ENCODE measurements around the gene GOLGB1. TPM values are rescaled to one million over a fixed set of nuclear protein-coding genes. Genes with fewer than 3 reads are reported as not detected.
"Not testable (repeated sequence)": the region's sequence is repeated elsewhere in the genome, so short reads cannot be mapped to it uniquely, and the experiment has no call there.

The GOLGB1 gene
- total RNA-seq, 4 donors from 2014 or later = 56.6 to 68.5 (median 57.5) TPM

DNA sequence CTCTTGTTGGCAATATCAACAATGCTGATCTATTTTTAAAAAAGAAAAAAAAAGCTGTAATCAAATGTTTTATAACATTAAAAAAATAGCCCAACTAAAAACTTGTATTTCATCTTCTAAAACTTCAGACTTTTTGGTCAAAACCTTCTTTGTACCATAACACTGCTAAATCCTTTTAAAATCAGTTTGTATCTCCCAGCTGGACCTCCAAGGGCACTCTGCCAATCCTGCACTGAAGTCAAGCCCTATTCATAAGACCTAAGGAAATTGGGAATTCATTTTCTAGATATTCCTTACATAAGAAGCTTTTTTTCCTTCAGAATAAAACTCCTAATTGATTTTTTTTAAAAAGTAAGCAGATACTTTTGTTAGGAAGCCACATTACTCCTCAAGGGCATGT, 50.6 kb downstream of the GOLGB1 start:
- TF ChIP-seq, protein P1, sequence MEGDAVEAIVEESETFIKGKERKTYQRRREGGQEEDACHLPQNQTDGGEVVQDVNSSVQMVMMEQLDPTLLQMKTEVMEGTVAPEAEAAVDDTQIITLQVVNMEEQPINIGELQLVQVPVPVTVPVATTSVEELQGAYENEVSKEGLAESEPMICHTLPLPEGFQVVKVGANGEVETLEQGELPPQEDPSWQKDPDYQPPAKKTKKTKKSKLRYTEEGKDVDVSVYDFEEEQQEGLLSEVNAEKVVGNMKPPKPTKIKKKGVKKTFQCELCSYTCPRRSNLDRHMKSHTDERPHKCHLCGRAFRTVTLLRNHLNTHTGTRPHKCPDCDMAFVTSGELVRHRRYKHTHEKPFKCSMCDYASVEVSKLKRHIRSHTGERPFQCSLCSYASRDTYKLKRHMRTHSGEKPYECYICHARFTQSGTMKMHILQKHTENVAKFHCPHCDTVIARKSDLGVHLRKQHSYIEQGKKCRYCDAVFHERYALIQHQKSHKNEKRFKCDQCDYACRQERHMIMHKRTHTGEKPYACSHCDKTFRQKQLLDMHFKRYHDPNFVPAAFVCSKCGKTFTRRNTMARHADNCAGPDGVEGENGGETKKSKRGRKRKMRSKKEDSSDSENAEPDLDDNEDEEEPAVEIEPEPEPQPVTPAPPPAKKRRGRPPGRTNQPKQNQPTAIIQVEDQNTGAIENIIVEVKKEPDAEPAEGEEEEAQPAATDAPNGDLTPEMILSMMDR (IDR thresholded peaks at IDR 0.05) = no peak
- DNase-seq (ENCODE audit: low spot score) (no peak), ATAC-seq (ENCODE audit: low FRiP score) (no peak)

DNA sequence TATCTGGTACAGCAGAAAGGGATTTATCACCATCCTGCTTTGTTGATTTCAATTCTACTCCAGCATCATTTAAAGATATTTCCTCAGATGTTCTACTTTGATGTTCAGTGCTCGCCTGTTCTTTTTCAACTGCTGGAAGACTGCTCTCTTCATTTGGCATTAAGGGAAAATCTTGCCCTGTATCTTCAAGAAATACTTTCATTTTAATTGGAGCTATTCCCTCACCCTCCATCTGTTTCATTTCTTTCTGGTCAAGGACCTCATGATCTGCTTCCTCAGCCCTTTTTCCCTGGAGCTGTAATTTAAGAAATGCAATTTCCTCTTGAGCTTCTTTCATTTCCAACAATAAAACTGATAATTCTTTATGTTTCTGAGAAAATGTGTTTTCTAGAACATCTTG, 51.1 kb downstream of the GOLGB1 start:
- TF ChIP-seq, protein P1 (IDR thresholded peaks at IDR 0.05) = no peak
- no peak for DNase-seq (ENCODE audit: low spot score)
- no peak for ATAC-seq (ENCODE audit: low FRiP score)

DNA sequence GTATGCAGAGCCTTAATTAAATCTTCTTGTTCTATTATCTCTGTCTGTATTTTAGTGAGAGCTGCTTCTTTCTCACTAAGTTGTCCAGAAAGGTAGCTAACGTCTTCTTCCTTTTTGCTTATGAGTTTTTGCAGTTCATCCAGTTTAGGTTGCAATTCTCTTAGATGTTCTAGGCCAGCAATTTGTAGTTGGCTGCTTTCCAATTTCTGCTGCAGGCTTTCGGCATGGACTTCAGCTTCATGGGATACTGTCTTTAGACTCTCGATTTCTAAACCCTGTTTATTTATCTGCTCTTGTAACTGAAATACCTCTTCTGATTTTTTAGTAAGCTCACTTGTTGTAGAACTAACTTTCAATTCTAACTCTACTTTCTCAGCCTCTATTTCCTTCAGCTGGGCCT, 53.4 kb downstream of the GOLGB1 start:
- TF ChIP-seq, protein P1 (IDR thresholded peaks at IDR 0.05) = no peak
- ATAC-seq (ENCODE audit: low FRiP score) (no peak), DNase-seq (ENCODE audit: low spot score) (no peak)

DNA sequence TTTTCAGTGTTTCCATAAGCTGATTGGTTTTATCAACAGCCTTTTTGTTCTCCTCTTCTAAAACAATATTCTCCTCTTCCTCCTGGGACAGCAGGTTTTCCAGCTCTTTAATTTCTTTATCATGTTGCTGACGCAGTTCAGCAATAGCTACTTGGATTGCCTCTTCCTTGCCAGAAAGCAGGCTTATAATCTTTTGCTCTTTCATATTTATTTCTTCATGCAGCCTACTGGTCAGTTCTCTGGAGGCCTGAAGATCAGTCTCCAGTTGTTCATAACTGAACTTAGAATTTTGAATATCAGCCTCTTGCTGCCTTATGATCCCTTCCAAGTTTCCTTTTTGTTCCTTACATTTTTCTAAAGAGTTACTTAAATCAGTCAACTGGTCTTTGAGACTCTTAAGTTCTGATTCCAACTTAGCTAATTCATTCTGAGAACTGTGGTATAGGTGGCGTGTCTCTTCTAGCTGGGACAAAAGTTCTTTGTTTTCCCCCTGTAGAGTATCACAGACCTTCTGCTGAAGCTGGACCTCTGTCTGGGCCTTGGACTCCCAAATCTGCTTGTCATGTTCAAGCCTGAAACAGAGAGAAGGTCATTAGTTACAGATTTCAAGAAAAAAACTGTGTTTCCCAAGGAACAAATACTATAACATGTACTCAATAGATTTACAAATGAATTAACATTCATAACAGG, 57.4 kb downstream of the GOLGB1 start:
- DNase-seq (ENCODE audit: low spot score) = no peak
- TF ChIP-seq, protein P1 (IDR thresholded peaks at IDR 0.05) = no peak
- ATAC-seq (ENCODE audit: low FRiP score) = no peak

DNA sequence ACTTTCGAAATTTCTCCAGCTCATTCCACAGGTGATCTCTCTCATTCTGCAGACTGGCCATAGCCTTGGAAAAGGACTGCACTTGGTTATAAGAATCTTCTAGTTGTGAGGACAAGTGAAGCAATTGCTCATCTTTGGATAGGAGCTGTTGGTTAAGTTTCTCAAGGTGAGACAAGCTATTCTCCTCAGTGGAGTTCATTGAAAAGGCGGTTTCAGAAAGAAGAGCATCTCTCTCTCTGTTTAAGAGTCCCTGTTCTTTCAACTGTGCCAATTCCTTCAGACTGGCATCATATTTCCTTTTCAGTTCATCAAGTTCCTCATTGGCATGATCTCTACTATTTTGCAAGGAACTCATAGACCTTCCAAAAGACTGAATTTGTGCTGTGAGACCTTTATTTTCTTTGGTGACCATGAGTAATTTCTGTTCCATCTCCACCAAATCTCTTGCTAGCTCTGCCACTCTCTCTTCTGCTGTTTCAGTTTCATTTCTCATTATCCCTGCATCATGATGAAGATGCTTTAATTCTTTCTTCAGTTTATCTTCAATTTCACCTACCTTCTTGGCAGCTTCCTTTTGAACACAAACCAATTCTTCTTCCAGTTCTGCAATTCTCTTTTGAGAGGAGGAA, 58.6 kb downstream of the GOLGB1 start:
- TF ChIP-seq, protein P1 (IDR thresholded peaks at IDR 0.05) = no peak
- no peak for ATAC-seq (ENCODE audit: low FRiP score)
- DNase-seq (ENCODE audit: low spot score) = no peak

DNA sequence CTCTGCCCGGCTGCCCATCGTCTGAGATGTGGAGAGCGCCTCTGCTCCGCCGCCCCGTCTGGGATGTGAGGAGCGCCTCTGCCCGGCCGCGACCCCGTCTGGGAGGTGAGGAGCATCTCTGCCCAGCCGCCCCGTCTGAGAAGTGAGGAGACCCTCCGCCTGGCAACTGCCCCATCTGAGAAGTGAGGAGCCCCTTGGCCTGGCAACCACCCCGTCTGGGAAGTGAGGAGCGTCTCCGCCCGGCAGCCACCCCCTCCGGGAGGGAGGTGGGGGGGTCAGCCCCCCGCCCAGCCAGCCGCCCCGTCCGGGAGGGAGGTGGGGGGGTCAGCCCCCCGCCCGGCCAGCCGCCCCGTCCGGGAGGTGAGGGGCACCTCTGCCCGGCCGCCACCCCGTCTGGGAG, 60.8 kb downstream of the GOLGB1 start:
- not testable (repeated sequence) for ATAC-seq (ENCODE audit: low FRiP score); DNase-seq (ENCODE audit: low spot score)

DNA sequence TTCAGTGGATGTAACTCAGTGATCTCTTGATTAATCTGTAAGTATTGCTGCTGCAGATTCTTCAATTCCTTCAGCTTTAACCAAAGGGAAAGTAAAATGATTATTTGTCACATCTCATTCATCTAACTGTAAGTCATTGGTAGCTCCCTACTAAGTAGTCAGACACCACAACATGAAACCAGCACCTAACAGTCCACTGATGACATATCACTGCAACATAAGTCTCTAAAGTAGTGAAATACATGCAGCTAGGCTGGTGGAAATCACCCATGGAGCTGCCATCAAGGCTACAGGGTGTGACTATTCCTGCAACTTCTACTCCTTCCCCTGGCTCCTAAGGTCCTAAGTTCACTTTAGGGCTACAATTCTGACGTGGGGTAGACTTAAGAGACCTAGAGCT, 67.7 kb downstream of the GOLGB1 start:
- DNase-seq (ENCODE audit: low spot score) (no peak), ATAC-seq (ENCODE audit: low FRiP score) (no peak)
- TF ChIP-seq, protein P1 (IDR thresholded peaks at IDR 0.05) = no peak

All from omental fat pad (tissue), 4 donors.